K562 (cell line): ENCODE data around the gene ST6GAL1.

Experiments
- ASH1L ChIP-seq: fragments of 450-650 bp; IDR thresholded peaks from 2 replicates; pipeline ENCODE4 v1.6.1; 2018; ENCODE audit warnings: borderline replicate concordance, mild to moderate bottlenecking, low read depth; ENCODE audit not compliant: partially characterized antibody
- CHD2 ChIP-seq: IDR thresholded peaks from 2 replicates; pipeline ENCODE4 v1.6.1; 2011; ENCODE audit warnings: low read depth, low read length
- CTCF ChIP-seq, 3 experiments: IDR thresholded peaks in 2 of 3; conservative IDR thresholded peaks in 1 of 3; 2 replicates each; pipeline ENCODE4 v1.5.1; 2011 to 2012; ENCODE audit warnings: low read length in 3 of 3, mild to moderate bottlenecking in 3 of 3, control low read depth in 2 of 3, improper control_type of control experiment in 1 of 3, inconsistent platforms in 1 of 3, low read depth in 1 of 3, mixed read lengths in 1 of 3, moderate library complexity in 1 of 3; ENCODE audit not compliant: insufficient read depth in 2 of 3
- FOXJ3 ChIP-seq: sonication (generic); formaldehyde crosslinking; IDR thresholded peaks from 2 replicates; pipeline ENCODE4 v1.4.0; 2020; ENCODE audit warnings: mild to moderate bottlenecking, missing genetic modification reagents
- MLX ChIP-seq, 2 experiments: fragments of 450-650 bp in 1 of 2; sonication (generic) in 1 of 2; formaldehyde crosslinking; conservative IDR thresholded peaks; 2 replicates each; pipeline versions ENCODE4 v1.4.0 to v1.8.1; 2020 to 2022; ENCODE audit warnings: mild to moderate bottlenecking in 1 of 2, missing genetic modification reagents in 1 of 2
- PML ChIP-seq: IDR thresholded peaks from 2 replicates; pipeline ENCODE4 v1.6.1; 2012; ENCODE audit warnings: low read length, inconsistent platforms
- POLR2A ChIP-seq: fragments of 450-650 bp; conservative IDR thresholded peaks from 2 replicates; pipeline ENCODE4 v1.6.1; 2016
- TAF7 ChIP-seq: fragments of 450-650 bp; IDR thresholded peaks from 2 replicates; pipeline ENCODE4 v1.6.1; 2016; ENCODE audit warnings: missing genetic modification characterization, missing compliant biosample characterization
- TBL1XR1 ChIP-seq, 2 experiments: IDR thresholded peaks; 2 replicates each; pipeline ENCODE4 v1.6.1; 2012; ENCODE audit warnings: improper control_type of control experiment in 2 of 2, low read length in 2 of 2, mild to moderate bottlenecking in 1 of 2

GRCh38 chr3:187005827-187006481, 75.6 kb downstream of the ST6GAL1 start:
- TF ChIP-seq MLX (CRISPR knock-in tag; conservative IDR thresholded peaks at IDR 0.05) (no peak), TAF7 (tag) (no peak), PML (no peak), CHD2 (no peak), ASH1L (no peak), TBL1XR1 (IDR thresholded peaks at IDR 0.05; ENCODE audit: low read length in 2 of 2) (no peak), FOXJ3 (no peak), CTCF (IDR thresholded peaks at IDR 0.05 in 2 of 3, conservative IDR thresholded peaks at IDR 0.05 in 1 of 3; ENCODE audit: insufficient read depth in 2 of 3, low read depth in 1 of 3, low read length in 3 of 3) (no peak), POLR2A (no peak)
